Tibial nerve (tissue), 3 donors: ENCODE results near the gene HMG20B.

Experiments used
- POLR2A ChIP-seq, 2 donors: fragments of 450-650 bp; IDR thresholded peaks; one replicate each; pipeline ENCODE4 v1.6.1; 2017; ENCODE audit warnings: antibody characterized with exemption in 2 of 2, mild to moderate bottlenecking in 2 of 2, moderate library complexity in 2 of 2
- TF ChIP-seq, protein P1 (sequence below), 5 experiments: fragments of 200-600 bp in 3 of 5; fragments of 450-650 bp in 2 of 5; sonication (generic) in 3 of 5; IDR thresholded peaks; one replicate each; pipeline ENCODE4 v1.5.1; 2016 to 2019; ENCODE audit warnings: antibody characterized with exemption in 5 of 5, mild to moderate bottlenecking in 3 of 5, moderate library complexity in 2 of 5

- TF ChIP-seq, protein P1, sequence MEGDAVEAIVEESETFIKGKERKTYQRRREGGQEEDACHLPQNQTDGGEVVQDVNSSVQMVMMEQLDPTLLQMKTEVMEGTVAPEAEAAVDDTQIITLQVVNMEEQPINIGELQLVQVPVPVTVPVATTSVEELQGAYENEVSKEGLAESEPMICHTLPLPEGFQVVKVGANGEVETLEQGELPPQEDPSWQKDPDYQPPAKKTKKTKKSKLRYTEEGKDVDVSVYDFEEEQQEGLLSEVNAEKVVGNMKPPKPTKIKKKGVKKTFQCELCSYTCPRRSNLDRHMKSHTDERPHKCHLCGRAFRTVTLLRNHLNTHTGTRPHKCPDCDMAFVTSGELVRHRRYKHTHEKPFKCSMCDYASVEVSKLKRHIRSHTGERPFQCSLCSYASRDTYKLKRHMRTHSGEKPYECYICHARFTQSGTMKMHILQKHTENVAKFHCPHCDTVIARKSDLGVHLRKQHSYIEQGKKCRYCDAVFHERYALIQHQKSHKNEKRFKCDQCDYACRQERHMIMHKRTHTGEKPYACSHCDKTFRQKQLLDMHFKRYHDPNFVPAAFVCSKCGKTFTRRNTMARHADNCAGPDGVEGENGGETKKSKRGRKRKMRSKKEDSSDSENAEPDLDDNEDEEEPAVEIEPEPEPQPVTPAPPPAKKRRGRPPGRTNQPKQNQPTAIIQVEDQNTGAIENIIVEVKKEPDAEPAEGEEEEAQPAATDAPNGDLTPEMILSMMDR (IDR thresholded peaks at IDR 0.05), result no peak
- TF ChIP-seq POLR2A (IDR thresholded peaks at IDR 0.05), result no peak
These were observed 45.4 kb upstream of the HMG20B start for GRCh38 chr19:3527238-3527910.
